ENCODE results near the gene COL5A2.

Gene COL5A2

GRCh38 chr2:189086710-189087109 lies 92.9 kb downstream of the COL5A2 start:
- no peak for TF ChIP-seq ZFX (IDR thresholded peaks at IDR 0.05)
- no peak for TF ChIP-seq CTCF (conservative IDR thresholded peaks at IDR 0.05)
- no peak overlapping the region for H3K27ac ChIP-seq

GRCh38 chr2:189086250-189086649 lies 93.3 kb downstream of the COL5A2 start:
- no peak overlapping the region for H3K27ac ChIP-seq
- TF ChIP-seq ZFX (IDR thresholded peaks at IDR 0.05) (no peak), CTCF (conservative IDR thresholded peaks at IDR 0.05) (no peak)

- no peak overlapping the region for H3K27ac ChIP-seq
Measured at GRCh38 chr2:189083606-189084005, 96.0 kb downstream of the COL5A2 start.

GRCh38 chr2:189083106-189083505 lies 96.5 kb downstream of the COL5A2 start:
- no peak for TF ChIP-seq ZFX (IDR thresholded peaks at IDR 0.05)
- TF ChIP-seq CTCF (conservative IDR thresholded peaks at IDR 0.05), result no peak
- no peak overlapping the region for H3K27ac ChIP-seq

More at GRCh38 chr2:189083606-189084005, 96.0 kb downstream of the COL5A2 start:
- TF ChIP-seq CTCF (conservative IDR thresholded peaks at IDR 0.05) (no peak), ZFX (IDR thresholded peaks at IDR 0.05) (no peak)

GRCh38 chr2:189082376-189082975 lies 97.1 kb downstream of the COL5A2 start:
- TF ChIP-seq CTCF (conservative IDR thresholded peaks at IDR 0.05), result no peak
- no peak for TF ChIP-seq ZFX (IDR thresholded peaks at IDR 0.05)
- H3K27ac ChIP-seq, result no peak overlapping the region

GRCh38 chr2:189076572-189076971 lies 103.0 kb downstream of the COL5A2 start:
- TF ChIP-seq CTCF (conservative IDR thresholded peaks at IDR 0.05) (no peak), ZFX (IDR thresholded peaks at IDR 0.05) (no peak)
- H3K27ac ChIP-seq, result no peak overlapping the region

GRCh38 chr2:189076120-189076519 lies 103.4 kb downstream of the COL5A2 start:
- no peak for TF ChIP-seq CTCF (conservative IDR thresholded peaks at IDR 0.05)
- TF ChIP-seq ZFX (IDR thresholded peaks at IDR 0.05), result no peak

More at GRCh38 chr2:189076120-189076519, 103.4 kb downstream of the COL5A2 start:
- H3K27ac ChIP-seq, result no peak overlapping the region
